ENCODE measurements around the gene WNT5B. TPM values are rescaled to one million over a fixed set of nuclear protein-coding genes. Genes with fewer than 3 reads are reported as not detected.
"Not testable (repeated sequence)": the region's sequence is repeated elsewhere in the genome, so short reads cannot be mapped to it uniquely, and the experiment has no call there.

Gene WNT5B
- total RNA-seq, 1 donor from 2014 or later, result 0.79 TPM

GRCh38 chr12:1594261-1595025, 34.6 kb upstream of the WNT5B start, which contains the start of gene FBXL14:
FBXL14 (minus strand) TSS chr12:1594581; CDS start chr12:1594066, 515 bp downstream.
- peak; percentile 28 for DNase-seq (ENCODE audit: low read depth)
- TF ChIP-seq CTCF (IDR thresholded peaks at IDR 0.05; ENCODE audit: insufficient read depth, low read length, severe bottlenecking), result no peak

GRCh38 chr12:1595026-1595561, 33.9 kb upstream of the WNT5B start:
- TF ChIP-seq CTCF (IDR thresholded peaks at IDR 0.05; ENCODE audit: insufficient read depth, low read length, severe bottlenecking), result no peak

More at GRCh38 chr12:1594261-1595025, 34.6 kb upstream of the WNT5B start, which contains the start of gene FBXL14:
- Histone ChIP-seq H3K4me3 (ENCODE audit: low read depth, low read length) (peak within 1 kb of the TSS; percentile 74), H3K27me3 (ENCODE audit: control insufficient read depth, insufficient read depth, low read length) (no peaks in the 10 kb centered on the region), H3K36me3 (ENCODE audit: control insufficient read depth, insufficient read depth, low read length) (no peaks in the 10 kb centered on the region)
- FAIRE-seq, result no peak

GRCh38 chr12:1595690-1596347, 33.2 kb upstream of the WNT5B start:
- H3K36me3 ChIP-seq (ENCODE audit: control insufficient read depth, insufficient read depth, low read length), result no peaks in the 10 kb centered on the region
- no peak for TF ChIP-seq CTCF (IDR thresholded peaks at IDR 0.05; ENCODE audit: insufficient read depth, low read length, severe bottlenecking)
- FAIRE-seq (no peak), DNase-seq (ENCODE audit: low read depth) (no peak)
- H3K27me3 ChIP-seq (ENCODE audit: control insufficient read depth, insufficient read depth, low read length), result no peaks in the 10 kb centered on the region
- no peak overlapping the region for H3K4me3 ChIP-seq (ENCODE audit: low read depth, low read length)

More at GRCh38 chr12:1595026-1595561, 33.9 kb upstream of the WNT5B start:
- DNase-seq (ENCODE audit: low read depth) (no peak), FAIRE-seq (no peak)
- peak overlapping the region; percentile 74 for H3K4me3 ChIP-seq (ENCODE audit: low read depth, low read length)
- no peaks in the 10 kb centered on the region for H3K36me3 ChIP-seq (ENCODE audit: control insufficient read depth, insufficient read depth, low read length)
- no peaks in the 10 kb centered on the region for H3K27me3 ChIP-seq (ENCODE audit: control insufficient read depth, insufficient read depth, low read length)

DNA sequence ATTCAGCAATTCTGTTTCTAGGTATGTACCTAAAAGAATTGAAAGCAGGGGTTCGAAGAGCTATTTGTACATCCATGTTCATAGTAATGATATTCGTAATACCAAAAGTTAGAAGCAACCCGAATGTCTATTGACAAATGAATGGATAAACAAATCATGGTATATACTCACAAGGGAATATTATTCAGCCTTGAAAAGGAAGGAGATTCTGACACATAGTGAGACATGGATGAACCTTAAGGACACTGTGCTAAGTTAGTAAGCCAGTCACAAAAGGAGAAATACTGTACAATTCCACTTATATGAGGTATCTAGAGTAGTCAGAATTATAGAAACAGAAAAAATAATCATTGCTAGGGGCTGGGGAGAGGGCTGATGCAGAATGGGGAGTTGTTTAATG, 30.3 kb upstream of the WNT5B start:
- H3K36me3 ChIP-seq (ENCODE audit: control insufficient read depth, insufficient read depth, low read length), result no peaks in the 10 kb centered on the region
- no peak overlapping the region for H3K4me3 ChIP-seq (ENCODE audit: low read depth, low read length)
- no peak for TF ChIP-seq CTCF (IDR thresholded peaks at IDR 0.05; ENCODE audit: insufficient read depth, low read length, severe bottlenecking)
- H3K27me3 ChIP-seq (ENCODE audit: control insufficient read depth, insufficient read depth, low read length), result no peaks in the 10 kb centered on the region
- DNase-seq (ENCODE audit: low read depth) (no peak), FAIRE-seq (no peak)

DNA sequence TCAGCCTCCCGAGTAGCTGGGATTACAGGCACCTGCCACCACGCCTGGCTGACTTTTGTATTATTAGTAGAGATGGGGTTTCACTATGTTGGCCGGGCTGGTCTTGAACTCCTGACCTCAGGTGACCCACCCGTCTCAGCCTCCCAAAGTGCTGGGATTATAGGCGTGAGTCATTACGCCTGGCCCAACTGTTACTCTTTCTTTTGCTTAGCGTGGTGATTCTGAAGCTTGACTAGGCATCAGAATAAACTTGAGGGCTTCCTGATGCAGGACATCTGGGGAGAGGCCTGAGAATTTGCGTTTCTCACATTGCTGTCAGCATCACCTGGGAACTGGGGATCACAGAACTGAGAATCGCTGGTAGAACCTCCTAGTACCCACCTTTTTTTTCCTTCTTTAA, 26.3 kb upstream of the WNT5B start:
- DNase-seq (ENCODE audit: low read depth); H3K36me3 ChIP-seq (ENCODE audit: control insufficient read depth, insufficient read depth, low read length); FAIRE-seq; H3K27me3 ChIP-seq (ENCODE audit: control insufficient read depth, insufficient read depth, low read length); H3K4me3 ChIP-seq (ENCODE audit: low read depth, low read length): not testable (repeated sequence)

All from bronchial epithelial cell (primary cell).